Activated T-helper 1 cell treated with anti-CD3 and anti-CD28 coated beads, Interleukin-2, amount 50 U/mL, for 16 hours (primary cell): ENCODE results near the gene GLIS2.
"Not testable (repeated sequence)": the region's sequence is repeated elsewhere in the genome, so short reads cannot be mapped to it uniquely, and the experiment has no call there.

Experiments used
- DNase-seq, 2 donors: peaks; one replicate each; pipeline ENCODE4 v3.0.0-alpha.2; 2020; ENCODE audit warnings: low read depth in 1 of 2, low spot score in 1 of 2

GLIS2 gene

GRCh38 chr16:4333714-4334113, 17.8 kb downstream of the GLIS2 start:
- DNase-seq = not testable (repeated sequence)

- no peak for DNase-seq
Observed at GRCh38 chr16:4334724-4335495, 19.0 kb downstream of the GLIS2 start.

DNA sequence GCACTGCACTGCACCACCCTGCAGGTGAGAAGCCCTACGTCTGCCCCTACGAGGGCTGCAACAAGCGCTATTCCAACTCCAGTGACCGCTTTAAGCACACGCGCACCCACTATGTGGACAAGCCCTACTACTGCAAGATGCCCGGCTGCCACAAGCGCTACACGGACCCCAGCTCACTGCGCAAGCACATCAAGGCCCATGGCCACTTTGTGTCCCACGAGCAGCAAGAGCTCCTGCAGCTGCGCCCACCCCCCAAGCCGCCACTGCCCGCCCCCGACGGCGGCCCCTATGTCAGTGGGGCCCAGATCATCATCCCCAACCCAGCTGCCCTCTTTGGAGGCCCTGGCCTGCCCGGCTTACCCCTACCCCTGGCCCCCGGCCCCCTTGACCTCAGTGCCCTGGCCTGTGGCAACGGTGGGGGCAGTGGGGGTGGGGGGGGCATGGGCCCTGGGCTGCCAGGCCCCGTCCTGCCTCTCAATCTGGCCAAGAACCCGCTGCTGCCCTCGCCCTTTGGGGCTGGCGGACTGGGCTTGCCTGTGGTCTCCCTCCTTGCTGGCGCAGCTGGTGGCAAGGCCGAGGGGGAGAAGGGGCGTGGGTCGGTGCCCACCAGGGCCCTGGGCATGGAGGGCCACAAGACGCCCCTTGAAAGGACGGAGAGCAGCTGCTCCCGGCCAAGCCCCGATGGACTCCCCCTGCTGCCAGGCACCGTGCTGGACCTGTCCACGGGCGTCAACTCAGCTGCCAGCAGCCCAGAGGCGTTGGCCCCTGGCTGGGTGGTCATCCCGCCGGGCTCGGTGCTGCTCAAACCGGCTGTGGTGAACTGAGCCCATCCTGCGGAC, 21.1 kb downstream of the GLIS2 start:
- DNase-seq = no peak

DNA sequence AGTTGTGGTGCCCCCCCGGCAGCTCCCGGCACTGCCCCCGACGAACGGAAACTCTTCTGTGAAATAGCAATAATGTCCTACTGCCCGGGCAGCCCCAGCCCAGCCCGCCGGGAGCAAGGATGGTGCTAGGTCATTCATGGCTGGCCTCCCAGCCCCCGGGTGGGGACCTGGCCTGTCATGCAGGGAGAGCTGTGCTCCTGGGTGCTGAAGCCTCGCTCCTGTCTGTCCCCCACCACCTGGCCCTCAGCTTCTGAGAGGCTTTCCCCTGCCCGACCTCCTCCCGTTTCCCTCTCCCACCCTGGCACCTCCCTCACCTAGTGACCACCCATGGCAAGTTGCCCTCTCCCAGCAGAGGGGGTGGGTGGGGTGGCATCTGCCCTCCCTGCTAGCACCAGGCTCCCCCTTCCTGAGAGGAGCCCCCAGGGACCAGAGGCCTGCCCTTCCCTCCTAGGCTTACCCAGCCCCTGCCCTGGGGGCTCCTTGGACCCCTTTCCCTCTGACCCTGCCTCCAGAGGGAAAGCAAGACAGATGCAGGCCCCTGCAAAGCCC, 21.7 kb downstream of the GLIS2 start:
- no peak for DNase-seq

DNA sequence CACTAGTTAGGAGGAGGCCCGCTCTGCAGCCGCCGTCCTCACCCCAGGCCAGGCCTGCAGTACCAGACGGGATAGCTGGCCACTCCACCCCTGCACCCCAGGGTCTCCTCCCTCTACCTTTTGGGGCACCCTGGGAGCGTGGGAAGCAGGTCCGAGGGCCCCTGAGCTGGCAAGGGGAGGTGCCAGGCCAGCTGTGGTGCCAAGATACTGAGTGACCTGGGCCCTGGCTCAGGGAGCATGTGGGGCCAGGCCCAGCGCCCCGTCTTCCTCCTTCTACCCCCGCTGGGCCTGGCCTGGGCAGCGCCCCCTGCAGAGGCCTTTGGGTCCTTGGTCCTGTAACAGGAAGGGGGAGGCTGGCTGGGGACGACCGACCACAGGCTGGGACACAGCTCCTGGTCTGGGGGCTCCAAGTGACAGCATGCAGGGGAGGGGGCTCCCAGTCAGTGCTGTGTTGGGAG, 22.3 kb downstream of the GLIS2 start:
- DNase-seq = no peak

DNA sequence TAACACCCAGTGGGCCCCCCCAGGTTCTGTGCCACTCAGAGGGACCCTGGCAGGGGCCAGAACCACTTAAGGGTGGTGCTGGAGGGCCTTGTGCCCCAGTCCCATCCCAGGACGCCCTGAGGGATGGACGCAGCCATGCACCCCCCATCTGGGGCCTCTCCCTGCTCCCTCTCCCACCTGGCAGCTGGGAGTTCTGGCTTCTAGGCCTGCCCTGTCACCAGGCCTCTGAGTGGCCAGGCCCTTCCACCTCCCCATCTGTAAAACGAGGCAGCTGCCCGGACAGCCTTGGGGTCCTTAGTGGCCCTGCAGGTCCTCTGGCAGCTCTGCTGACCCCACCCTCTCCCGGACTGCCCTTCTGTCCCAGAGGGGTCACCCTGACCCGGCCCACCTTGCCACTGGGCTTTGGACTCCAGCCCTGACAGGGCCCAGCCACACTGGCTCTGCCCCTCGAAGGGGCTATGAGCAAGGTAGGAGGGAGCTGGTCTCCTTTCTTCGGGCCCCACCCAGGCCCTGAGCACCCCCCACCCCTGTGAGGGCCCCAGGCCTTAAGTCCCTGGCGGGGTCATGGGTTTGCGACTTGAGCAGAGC, 22.9 kb downstream of the GLIS2 start:
- DNase-seq = no peak

DNA sequence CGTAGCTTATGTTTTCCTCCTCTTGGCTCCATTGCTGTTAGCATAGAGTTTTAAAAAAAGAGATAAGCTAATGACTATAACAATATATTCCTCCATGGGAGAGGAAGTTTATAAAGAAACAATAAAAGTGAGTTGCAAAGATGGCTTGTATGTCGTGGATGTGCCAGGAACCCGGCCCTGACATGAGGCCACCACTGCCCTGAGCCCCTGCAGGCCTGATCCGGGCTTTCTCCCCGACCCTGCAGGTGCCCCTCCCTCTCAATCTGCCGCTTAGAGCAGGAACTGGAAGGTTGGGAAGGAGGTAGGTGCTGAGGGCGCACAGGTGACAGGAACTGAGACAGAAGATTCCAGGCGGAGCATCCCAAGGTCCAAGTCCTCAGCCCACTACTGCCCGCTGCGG, 23.6 kb downstream of the GLIS2 start:
- DNase-seq = no peak

- DNase-seq = no peak
Observed at GRCh38 chr16:4339909-4340308, 24.0 kb downstream of the GLIS2 start.

GRCh38 chr16:4340443-4340842, 24.6 kb downstream of the GLIS2 start:
- DNase-seq = no peak

DNA sequence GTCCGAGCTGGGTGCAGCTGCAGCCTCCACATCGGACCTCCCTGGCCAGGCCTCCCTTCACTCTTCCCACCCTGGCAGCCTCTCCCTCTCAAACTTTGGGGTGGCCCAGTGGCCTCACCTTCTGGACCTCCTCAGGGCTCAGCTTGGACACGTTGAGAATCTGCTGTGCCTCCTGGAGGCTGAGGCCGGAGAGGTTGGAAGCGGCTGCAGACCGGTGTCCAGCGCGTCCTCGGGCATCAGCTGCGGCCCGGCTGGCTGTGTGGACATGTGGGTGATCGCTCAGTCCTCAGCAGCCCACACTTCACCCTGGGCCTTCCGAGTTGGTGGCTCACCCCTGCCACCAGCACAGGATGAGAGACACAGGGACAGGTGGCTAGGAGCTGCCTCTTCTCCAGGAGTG, 25.4 kb downstream of the GLIS2 start:
- DNase-seq = no peak

GRCh38 chr16:4342866-4343744, 27.2 kb downstream of the GLIS2 start:
- DNase-seq = no peak

GRCh38 chr16:4344300-4344982, 28.6 kb downstream of the GLIS2 start:
- DNase-seq = not testable (repeated sequence)

- DNase-seq = no peak
Observed at GRCh38 chr16:4344983-4345835, 29.3 kb downstream of the GLIS2 start.

DNA sequence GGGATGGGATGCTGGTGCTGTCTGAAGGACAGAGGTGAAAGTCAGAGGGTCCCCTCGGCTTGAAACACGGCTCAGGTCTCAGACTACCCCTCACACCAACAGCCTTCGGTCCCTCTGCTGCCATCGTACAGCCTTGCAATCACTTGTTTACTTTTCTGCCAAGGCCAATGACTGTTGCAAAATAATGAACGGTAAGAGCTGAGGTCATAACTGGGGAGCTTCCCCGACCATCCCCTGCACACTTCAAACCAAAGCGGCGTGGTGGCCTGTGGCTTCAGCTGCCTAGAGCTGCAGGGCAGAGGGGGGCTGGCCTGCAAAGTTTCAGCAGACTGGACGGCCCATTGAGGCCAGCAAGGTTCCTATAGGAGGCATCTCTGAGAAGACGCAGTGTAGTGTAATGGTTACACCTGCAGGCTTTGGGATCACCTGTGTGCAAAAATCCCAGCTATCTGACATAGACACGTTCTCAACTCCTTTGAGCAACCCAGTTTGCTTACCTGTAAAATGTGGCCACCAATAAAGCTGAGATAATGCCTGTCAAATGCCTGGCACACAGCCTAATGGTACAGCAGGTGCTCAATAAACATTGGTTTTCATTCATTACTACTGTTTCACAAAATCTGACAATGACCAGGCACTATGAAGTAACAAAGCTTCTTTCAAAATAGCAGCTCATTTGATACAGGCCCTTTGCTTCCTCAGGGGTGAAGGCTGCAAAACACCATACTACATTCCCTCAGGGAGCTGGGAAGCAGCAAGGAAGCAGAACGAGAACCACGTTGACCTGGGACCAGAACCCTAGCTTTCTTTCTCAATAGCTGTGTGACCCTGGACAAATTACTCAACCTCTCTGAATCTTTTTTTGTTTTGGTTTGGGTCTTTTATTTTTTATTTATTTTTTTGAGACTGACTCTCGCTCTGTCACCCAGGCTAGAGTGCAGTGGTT, 30.2 kb downstream of the GLIS2 start:
- no peak for DNase-seq

DNA sequence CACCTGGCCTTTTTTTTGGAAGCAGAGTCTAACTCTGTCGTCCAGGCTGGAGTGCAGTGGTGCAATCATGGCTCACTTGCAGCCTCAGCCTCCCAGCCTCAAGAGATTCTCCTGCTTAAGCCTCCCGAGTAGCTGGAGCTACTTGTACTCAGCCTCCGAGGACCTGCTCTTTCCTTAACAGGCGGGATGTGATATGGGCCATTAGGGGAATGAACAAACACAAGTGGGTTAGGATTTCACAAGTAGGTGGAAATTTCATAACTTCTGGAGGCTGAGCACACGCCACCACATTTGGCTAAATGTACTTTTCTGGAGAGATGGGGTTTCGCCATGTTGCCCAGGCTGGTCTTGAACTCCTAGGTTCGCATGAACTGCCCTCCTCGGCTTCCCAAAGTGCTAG, 31.1 kb downstream of the GLIS2 start:
- no peak for DNase-seq

DNA sequence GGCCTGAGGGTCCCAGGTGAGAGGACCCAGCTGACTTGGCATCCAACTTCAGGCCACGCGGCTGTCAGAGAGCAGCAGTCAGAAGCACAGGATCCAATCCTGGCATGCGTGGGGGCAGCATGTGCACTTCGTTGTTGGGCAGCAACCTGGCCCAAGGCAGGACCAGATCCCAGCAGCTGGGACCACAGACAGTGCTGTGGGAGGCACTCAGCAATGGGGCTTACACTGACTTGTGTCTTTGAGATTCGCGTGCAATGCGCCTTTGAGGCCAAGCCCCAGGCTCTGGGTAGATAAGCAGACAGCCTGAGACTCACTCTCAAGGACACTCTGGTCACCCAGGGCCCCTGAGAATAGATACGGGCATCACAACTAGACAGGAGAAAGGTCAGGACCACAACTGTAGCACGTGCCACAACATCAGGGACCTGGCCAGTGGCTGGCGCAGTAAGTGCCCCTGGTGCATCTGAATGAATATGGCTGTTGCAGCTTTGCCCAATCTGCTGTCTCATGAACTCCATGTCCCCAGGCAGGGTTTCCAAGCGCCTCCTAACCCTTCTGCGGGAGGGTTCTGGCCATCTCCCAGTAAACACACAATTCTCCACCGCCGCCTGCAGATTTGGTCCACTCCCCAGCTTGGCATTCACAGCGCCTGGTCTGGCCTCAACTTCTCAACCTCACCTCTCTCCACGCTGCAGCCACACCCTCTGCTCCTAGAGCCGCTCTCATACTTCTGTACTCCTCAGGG, 32.1 kb downstream of the GLIS2 start:
- DNase-seq = no peak

- no peak for DNase-seq
Observed at GRCh38 chr16:4349332-4349731, 33.5 kb downstream of the GLIS2 start.
